NOMO-1 treated with DMSO at 0.1 percent for 48 hours (cell line): ENCODE measurements around the gene TOLLIP.
"Not testable (repeated sequence)": the region's sequence is repeated elsewhere in the genome, so short reads cannot be mapped to it uniquely, and the experiment has no call there.

Experiments
- DNase-seq: peaks from one replicate; lab custom pipeline; 2025; ENCODE audit not compliant: unreplicated experiment; lab: John Stamatoyannopoulos, UW

The TOLLIP gene

DNA sequence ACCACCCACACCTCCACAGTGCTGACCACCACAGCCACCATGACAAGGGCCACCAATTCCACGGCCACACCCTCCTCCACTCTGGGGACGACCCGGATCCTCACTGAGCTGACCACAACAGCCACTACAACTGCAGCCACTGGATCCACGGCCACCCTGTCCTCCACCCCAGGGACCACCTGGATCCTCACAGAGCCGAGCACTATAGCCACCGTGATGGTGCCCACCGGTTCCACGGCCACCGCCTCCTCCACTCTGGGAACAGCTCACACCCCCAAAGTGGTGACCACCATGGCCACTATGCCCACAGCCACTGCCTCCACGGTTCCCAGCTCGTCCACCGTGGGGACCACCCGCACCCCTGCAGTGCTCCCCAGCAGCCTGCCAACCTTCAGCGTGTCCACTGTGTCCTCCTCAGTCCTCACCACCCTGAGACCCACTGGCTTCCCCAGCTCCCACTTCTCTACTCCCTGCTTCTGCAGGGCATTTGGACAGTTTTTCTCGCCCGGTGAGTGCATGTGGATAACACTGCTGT, 58.1 kb downstream of the TOLLIP start:
- DNase-seq, result no peak

DNA sequence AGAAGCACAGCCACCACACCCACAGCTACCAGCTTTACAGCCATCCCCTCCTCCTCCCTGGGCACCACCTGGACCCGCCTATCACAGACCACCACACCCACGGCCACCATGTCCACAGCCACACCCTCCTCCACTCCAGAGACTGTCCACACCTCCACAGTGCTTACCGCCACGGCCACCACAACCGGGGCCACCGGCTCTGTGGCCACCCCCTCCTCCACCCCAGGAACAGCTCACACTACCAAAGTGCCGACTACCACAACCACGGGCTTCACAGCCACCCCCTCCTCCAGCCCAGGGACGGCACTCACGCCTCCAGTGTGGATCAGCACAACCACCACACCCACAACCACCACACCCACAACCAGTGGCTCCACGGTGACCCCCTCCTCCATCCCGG, 59.0 kb downstream of the TOLLIP start:
- DNase-seq, result not testable (repeated sequence)

DNA sequence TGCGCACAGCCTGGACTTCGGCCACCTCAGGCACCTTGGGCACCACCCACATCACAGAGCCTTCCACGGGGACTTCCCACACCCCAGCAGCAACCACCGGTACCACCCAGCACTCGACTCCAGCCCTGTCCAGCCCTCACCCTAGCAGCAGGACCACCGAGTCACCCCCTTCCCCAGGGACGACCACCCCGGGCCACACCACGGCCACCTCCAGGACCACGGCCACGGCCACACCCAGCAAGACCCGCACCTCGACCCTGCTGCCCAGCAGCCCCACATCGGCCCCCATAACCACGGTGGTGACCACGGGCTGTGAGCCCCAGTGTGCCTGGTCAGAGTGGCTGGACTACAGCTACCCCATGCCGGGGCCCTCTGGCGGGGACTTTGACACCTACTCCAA, 60.5 kb downstream of the TOLLIP start:
- DNase-seq, result not testable (repeated sequence)

DNA sequence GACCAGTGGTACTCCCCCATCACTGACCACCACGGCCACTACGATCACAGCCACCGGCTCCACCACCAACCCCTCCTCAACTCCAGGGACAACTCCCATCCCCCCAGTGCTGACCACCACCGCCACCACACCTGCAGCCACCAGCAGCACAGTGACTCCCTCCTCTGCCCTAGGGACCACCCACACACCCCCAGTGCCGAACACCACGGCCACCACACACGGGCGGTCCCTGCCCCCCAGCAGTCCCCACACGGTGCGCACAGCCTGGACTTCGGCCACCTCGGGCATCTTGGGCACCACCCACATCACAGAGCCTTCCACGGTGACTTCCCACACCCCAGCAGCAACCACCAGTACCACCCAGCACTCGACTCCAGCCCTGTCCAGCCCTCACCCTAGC, 62.4 kb downstream of the TOLLIP start:
- not testable (repeated sequence) for DNase-seq

DNA sequence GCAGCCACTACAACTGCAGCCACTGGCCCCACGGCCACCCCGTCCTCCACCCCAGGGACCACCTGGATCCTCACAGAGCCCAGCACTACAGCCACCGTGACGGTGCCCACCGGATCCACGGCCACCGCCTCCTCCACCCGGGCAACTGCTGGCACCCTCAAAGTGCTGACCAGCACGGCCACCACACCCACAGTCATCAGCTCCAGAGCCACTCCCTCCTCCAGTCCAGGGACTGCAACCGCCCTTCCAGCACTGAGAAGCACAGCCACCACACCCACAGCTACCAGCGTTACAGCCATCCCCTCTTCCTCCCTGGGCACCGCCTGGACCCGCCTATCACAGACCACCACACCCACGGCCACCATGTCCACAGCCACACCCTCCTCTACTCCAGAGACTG, 63.1 kb downstream of the TOLLIP start:
- DNase-seq, result not testable (repeated sequence)

DNA sequence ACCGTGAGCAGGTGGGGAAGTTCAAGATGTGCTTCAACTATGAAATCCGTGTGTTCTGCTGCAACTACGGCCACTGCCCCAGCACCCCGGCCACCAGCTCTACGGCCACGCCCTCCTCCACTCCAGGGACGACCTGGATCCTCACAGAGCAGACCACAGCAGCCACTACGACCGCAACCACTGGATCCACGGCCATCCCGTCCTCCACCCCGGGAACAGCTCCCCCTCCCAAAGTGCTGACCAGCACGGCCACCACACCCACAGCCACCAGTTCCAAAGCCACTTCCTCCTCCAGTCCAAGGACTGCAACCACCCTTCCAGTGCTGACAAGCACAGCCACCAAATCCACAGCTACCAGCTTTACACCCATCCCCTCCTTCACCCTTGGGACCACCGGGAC, 63.7 kb downstream of the TOLLIP start:
- DNase-seq, result not testable (repeated sequence)

DNA sequence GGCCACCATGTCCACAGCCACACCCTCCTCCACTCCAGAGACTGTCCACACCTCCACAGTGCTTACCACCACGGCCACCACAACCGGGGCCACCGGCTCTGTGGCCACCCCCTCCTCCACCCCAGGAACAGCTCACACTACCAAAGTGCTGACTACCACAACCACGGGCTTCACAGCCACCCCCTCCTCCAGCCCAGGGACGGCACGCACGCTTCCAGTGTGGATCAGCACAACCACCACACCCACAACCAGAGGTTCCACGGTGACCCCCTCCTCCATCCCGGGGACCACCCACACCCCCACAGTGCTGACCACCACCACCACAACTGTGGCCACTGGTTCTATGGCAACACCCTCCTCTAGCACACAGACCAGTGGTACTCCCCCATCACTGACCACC, 64.9 kb downstream of the TOLLIP start:
- DNase-seq, result not testable (repeated sequence)

DNA sequence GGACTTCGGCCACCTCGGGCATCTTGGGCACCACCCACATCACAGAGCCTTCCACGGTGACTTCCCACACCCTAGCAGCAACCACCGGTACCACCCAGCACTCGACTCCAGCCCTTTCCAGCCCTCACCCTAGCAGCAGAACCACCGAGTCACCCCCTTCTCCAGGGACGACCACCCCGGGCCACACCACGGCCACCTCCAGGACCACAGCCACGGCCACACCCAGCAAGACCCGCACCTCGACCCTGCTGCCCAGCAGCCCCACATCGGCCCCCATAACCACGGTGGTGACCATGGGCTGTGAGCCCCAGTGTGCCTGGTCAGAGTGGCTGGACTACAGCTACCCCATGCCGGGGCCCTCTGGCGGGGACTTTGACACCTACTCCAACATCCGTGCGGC, 65.9 kb downstream of the TOLLIP start:
- not testable (repeated sequence) for DNase-seq

DNA sequence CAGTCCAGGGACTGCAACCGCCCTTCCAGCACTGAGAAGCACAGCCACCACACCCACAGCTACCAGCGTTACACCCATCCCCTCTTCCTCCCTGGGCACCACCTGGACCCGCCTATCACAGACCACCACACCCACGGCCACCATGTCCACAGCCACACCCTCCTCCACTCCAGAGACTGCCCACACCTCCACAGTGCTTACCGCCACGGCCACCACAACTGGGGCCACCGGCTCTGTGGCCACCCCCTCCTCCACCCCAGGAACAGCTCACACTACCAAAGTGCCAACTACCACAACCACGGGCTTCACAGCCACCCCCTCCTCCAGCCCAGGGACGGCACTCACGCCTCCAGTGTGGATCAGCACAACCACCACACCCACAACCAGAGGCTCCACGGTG, 66.7 kb downstream of the TOLLIP start:
- not testable (repeated sequence) for DNase-seq

DNA sequence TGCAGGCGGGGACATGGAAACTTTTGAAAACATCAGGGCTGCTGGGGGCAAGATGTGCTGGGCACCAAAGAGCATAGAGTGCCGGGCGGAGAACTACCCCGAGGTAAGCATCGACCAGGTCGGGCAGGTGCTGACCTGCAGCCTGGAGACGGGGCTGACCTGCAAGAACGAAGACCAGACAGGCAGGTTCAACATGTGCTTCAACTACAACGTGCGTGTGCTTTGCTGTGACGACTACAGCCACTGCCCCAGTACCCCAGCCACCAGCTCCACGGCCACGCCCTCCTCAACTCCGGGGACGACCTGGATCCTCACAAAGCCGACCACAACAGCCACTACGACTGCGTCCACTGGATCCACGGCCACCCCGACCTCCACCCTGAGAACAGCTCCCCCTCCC, 67.1 kb downstream of the TOLLIP start:
- no peak for DNase-seq

DNA sequence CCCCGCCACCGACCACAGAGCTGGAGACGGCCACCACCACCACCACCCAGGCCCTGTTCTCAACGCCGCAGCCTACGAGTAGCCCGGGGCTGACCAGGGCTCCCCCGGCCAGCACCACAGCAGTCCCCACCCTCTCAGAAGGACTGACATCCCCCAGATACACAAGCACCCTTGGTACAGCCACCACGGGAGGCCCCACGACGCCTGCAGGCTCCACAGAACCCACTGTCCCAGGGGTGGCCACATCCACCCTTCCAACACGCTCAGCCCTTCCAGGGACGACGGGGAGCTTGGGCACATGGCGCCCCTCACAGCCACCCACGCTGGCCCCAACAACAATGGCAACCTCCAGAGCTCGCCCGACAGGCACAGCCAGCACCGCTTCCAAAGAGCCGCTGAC, 67.7 kb downstream of the TOLLIP start:
- DNase-seq, result no peak

DNA sequence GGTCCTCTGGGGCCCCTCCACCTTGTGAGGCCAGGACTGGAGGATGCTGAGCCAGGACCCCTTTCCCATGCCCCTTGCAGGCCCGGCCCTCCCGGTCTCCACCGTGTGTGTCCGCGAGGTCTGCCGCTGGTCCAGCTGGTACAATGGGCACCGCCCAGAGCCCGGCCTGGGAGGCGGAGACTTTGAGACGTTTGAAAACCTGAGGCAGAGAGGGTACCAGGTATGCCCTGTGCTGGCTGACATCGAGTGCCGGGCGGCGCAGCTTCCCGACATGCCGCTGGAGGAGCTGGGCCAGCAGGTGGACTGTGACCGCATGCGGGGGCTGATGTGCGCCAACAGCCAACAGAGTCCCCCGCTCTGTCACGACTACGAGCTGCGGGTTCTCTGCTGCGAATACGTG, 68.7 kb downstream of the TOLLIP start:
- DNase-seq, result no peak

DNA sequence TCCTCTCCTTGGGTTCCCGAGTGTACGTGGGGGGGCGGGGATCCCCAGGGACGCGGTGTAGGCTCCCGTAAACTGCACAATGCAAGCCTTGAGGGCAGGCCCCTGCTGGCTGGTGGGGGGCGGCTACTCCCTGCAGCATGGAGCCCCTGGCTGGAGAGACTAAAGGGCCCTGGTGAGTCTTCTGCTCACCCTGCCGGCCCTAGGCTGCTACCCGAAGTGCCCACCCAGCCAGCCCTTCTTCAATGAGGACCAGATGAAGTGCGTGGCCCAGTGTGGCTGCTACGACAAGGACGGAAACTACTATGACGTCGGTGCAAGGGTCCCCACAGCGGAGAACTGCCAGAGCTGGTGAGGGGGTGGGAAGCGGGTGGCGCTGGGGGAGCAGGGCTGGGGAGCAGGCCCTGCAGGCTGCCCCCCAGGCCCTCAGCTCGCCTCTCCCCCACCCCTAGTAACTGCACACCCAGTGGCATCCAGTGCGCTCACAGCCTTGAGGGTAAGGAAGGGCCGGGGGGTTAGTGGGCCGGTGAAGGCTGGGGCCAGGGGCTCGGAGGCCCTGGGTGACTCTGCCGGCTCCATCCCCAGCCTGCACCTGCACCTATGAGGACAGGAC, 69.7 kb downstream of the TOLLIP start:
- no peak for DNase-seq

DNA sequence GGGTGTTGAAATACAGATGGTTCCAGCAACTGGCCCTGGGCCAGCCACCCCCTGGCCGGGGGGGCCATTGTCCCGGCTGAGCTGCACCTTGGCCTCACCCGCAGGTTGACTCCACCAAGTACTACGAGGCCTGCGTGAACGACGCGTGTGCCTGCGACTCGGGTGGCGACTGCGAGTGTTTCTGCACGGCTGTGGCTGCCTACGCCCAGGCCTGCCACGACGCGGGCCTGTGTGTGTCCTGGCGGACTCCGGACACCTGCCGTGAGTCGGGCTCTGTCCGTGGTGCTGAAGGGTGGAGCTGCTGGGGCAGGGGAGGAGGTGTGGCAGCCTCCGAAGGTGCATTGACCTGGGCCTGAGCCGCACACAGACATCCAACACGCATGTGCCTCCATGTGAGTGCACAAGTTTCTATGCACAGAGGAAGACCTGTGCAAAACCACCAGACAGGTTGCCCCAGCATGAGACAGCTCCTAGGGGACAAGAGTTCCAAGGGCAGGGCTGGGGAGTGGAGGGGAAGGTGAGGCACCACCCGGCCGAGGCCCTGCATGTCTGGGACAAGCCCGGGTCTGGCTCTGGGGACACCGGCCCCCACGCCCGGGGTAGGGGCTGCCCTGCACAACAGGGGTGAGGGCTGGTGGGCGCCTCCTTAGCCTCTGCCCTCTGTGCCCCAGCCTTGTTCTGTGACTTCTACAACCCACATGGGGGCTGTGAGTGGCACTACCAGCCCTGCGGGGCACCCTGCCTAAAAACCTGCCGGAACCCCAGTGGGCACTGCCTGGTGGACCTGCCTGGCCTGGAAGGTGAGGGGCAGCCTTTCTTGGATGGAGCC, 70.5 kb downstream of the TOLLIP start:
- DNase-seq, result no peak

DNA sequence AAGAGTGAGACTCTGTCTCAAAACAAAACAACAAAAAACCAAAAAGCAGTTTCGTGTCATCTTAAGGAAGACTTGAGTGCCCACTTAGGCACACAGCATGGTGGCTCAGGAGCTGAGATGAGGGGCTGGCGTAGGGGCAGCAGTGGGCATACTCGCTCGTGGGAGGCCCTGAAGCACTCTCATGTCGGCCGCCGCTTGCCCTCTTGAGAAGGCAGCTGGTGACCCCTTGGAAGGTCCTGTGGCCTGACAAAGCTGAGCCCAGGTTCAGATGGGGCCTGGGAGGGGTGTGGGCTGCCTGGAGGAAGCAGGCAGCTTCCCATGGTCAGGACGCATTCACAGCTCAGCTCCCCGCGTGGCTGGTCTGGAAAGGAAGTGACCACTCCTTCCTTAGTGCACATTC, 71.6 kb downstream of the TOLLIP start:
- no peak for DNase-seq

DNA sequence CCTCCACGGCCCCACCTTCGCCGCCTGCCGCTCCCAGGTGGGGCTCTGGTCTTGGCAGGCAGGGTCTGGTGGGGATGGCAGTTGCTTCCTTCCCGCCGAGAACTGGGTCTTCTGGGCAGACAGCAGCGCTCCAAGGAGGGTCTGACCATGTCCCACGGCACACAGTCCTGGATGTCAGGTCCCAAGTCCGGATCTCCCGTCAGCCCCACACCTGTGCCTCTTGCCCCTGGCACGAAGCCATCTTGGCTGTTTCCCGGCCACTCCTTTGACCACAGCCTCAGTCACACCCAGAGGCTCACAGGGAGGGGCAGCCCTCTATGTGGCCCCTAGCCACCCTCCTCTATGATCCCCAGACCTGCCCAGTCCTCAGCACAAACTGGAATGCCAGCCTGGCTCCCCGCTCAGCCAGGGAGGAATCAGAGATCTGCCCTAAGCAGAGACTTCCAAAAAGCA, 72.3 kb downstream of the TOLLIP start:
- DNase-seq, result no peak

DNA sequence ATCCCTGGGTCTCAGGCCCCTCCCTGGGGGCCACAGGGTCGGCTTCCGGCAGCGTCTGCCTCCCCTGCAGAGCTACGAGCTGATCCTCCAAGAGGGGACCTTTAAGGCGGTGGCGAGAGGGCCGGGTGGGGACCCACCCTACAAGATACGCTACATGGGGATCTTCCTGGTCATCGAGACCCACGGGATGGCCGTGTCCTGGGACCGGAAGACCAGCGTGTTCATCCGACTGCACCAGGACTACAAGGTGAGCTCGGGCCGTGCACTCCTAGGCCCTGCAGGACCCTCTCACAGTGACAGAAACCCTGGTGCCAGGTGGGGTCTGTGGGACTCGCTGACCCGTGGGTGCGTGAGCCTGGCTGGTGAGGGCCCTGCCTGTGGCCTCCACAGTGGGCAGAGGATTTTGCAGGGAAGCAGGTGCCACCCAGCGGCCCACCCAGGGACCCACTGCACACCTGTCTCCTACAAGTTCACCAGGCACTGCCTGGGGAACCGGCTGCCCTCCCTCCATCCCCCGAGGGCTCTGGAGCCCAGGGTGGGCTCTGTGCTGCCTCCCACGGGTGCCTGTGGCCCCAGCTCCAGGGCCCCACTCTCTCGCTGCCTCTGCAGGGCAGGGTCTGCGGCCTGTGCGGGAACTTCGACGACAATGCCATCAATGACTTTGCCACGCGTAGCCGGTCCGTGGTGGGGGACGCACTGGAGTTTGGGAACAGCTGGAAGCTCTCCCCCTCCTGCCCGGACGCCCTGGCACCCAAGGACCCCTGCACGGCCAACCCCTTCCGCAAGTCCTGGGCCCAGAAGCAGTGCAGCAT, 72.9 kb downstream of the TOLLIP start:
- DNase-seq, result no peak

DNA sequence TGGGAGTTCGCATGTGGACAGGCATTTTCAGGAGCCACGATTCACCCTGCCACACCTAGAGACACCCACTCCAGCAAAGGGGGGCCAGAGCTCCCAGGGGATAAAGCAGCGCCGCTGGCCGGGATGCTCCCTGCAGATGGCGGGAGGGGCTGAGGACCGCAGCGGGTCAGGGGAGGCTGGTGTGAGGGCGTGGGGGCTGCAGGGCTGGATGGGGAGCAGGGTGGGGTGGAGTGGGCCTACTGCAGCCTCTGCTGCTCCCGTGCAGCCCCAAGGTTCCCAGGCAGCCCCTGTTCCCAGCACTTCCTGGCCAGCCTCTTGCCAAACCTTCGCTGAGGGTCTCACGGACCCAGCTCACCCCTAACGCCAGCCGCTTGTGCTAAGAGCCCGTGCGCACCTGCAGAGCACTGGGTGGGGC, 73.5 kb downstream of the TOLLIP start:
- DNase-seq, result no peak

DNA sequence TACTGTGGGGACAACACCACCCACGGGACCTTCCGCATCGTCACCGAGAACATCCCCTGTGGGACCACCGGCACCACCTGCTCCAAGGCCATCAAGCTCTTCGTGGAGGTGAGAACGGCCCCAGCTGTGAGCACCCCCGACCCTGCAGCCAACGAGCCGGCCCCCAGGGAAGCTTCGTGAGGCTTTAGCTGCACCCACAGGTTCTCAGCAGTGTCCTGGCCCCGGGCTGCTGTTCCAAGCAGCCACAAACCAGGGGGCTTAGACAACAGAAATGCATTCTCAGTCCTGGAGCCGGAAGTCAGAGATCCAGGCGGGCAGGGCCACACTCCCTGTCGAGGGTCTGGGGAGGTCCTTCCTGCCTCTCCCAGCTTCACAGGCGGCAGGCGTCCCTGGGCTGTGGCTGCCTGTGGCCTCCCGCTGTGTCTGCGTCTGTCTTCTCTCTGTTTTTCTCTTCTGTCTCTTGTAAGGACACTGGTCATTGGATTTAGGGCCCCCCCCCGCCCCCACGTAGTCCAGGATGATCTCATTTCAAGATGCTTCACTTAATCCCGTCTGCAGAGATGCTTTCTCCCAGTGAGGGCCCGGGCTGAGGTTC, 74.0 kb downstream of the TOLLIP start:
- no peak for DNase-seq

DNA sequence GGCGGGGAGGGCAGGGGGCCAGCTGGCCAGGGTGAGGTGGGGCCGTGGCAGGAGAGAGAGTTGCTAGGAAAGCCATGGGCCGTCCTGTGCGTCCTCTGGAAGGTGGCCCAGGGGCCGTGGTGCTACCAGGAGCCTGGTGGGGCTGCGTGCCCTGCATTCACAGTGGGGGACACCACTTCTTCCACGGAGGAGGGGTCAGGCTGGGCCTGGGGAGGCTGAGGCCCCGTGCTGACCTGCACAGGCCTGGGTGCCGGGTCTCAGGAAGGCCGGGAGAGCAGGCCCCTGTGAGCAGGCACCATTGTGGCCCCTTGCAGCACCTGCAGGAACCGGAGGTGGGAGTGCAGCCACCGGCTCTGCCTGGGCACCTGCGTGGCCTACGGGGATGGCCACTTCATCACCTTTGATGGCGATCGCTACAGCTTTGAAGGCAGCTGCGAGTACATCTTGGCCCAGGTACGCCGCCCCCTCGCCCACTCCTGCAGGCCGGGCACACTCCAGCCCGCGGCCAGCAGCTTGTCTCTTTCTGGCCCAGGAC, 74.6 kb downstream of the TOLLIP start:
- DNase-seq, result no peak
